ENCODE results near the gene TPRX1. TPM values are rescaled to one million over a fixed set of nuclear protein-coding genes. Genes with fewer than 3 reads are reported as not detected.

The TPRX1 gene
- total and polyA plus RNA-seq, 9 of the 15 experiments (the other 6 are each of a cell fraction or from before 2014, with no cell fraction given) = not detected

DNA sequence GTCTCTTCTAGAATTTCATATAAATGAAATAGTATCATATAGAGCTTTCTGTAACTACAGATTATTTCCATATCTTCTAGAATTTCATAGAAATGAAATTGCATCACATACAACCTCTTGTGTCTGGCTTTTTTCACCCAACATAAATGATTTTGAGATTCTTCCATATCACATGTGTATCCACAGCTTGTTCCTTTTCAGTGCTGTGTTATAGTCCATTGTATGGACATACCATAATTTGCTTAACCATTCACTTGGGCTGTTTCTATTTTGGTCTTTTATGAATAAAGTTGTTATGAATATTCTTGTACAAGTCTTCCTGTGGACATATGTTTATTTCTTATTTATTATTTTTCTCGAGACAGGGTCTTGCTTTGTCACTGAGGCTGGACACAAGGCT lies 11.7 kb downstream of the TPRX1 start (continued):
- no peak for TF ChIP-seq TAF9B (IDR thresholded peaks at IDR 0.05; ENCODE audit: partially characterized antibody)
- TF ChIP-seq ZNF77 (CRISPR knock-in tag; IDR thresholded peaks at IDR 0.05) = no peak
- no peak for TF ChIP-seq JUN (IDR thresholded peaks at IDR 0.05; ENCODE audit: borderline replicate concordance, low read depth, low read length)
- TF ChIP-seq JUN (CRISPR knock-in tag; IDR thresholded peaks at IDR 0.05; ENCODE audit: borderline replicate concordance) = no peak
- no peak for TF ChIP-seq NFYB (IDR thresholded peaks at IDR 0.05; ENCODE audit: extremely low read depth, insufficient read length)
- no peak for TF ChIP-seq ZNF354B (CRISPR knock-in tag; IDR thresholded peaks at IDR 0.05)
- TF ChIP-seq STAT5A (IDR thresholded peaks at IDR 0.05; ENCODE audit: borderline replicate concordance, low read length) = no peak
- TF ChIP-seq TRIM28 (IDR thresholded peaks at IDR 0.05) = peak; percentile 61; the same call in 1 of the 2 replicates
- TF ChIP-seq CC2D1A (IDR thresholded peaks at IDR 0.05) = no peak
- no peak for TF ChIP-seq OTX1 (CRISPR knock-in tag; IDR thresholded peaks at IDR 0.05)
- no peak for TF ChIP-seq CCNT2 (IDR thresholded peaks at IDR 0.05; ENCODE audit: borderline replicate concordance, extremely low read depth, insufficient read length, low read depth, low read length)
- TF ChIP-seq ADNP (tag; IDR thresholded peaks at IDR 0.05) = 0 out of 2 replicates have a peak, but pooled peaks have one; percentile 39
- no peak for TF ChIP-seq ARID1B (IDR thresholded peaks at IDR 0.05)

DNA sequence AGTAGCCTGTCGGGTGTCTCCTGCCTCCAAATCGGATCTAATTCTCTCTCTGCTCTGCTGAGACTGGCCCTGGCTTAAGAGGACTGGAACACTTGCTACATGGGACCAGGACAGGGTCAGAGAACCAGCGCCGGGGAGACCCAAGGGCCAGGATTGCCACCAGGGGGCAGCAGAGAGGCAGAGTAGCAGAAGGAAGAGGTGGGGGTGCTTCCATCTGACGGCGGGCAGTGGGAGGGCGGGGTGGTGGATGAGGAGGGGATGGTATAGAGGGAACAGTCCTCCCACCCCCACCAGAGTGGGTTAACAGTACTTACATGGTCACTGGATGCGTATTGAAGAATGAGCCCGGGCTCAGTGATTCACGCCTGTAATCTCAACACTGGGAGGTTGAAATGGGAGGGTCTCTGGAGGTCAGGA lies 13.9 kb downstream of the TPRX1 start:
- in situ Hi-C loops (cut with MboI) = no loop called here
- no peak overlapping the region for H3K4me3 ChIP-seq
- no TSS peak for BruUV-seq (replicated peaks)
- POLR2A ChIA-PET = no interaction called here
- FAIRE-seq = peak; percentile 42
- H3K27me3 ChIP-seq (ENCODE audit: control insufficient read depth in 2 of 2, insufficient read depth in 2 of 2, low read length in 2 of 2) = no peaks in the 10 kb centered on the region
- no peak overlapping the region for H3K27ac ChIP-seq (ENCODE audit: extremely low read depth, low read depth, low read length)
- WGBS (ENCODE audit: insufficient coverage, low coverage, missing lambda C conversion rate) = 9% methylated on average over 10 of the region's 10 CpGs
- H3K9ac ChIP-seq (ENCODE audit: insufficient read depth in 1 of 2, low read depth in 2 of 2, low read length in 2 of 2) = no peak overlapping the region; a peak in 1 of 4 replicates
- H2AFZ ChIP-seq (ENCODE audit: low read depth, low read length) = no peak overlapping the region
- DNase-seq (ENCODE audit: extremely low read depth in 1 of 4, low spot score in 3 of 4) = peak; percentile 85 to 88 (median 87)
- H3K9me3 ChIP-seq (replicated peaks; ENCODE audit: control insufficient read depth, insufficient read depth, low read depth, low read length) = peaks cover 8% of the 10 kb centered on the region; the same call in 1 of the 2 replicates
- no peaks in the 10 kb centered on the region for H4K20me1 ChIP-seq (replicated peaks; ENCODE audit: control insufficient read depth, insufficient read depth, low read length)
- H3K79me2 ChIP-seq (ENCODE audit: control insufficient read depth, insufficient read depth, low read length) = no peaks in the 10 kb centered on the region
- intact Hi-C loops (cut with micrococcal nuclease) = no loop called here
- no peaks in the 10 kb centered on the region; a peak in 1 of 5 replicates for H3K4me1 ChIP-seq (replicated peaks in 1 of 2; ENCODE audit: control insufficient read depth in 2 of 2, insufficient read depth in 2 of 2, low read length in 2 of 2)
- peaks cover 8% of the 10 kb centered on the region; the same call in 1 of the 3 replicates for H3K36me3 ChIP-seq (ENCODE audit: control insufficient read depth, insufficient read depth, low read length)
- no peaks in the 10 kb centered on the region for H3K9me1 ChIP-seq (ENCODE audit: control insufficient read depth, insufficient read depth, low read length)
- H3K4me2 ChIP-seq (ENCODE audit: insufficient read depth, low read length) = no peak overlapping the region
- CTCF ChIA-PET (ENCODE audit: low intra/inter-chr PET ratio) = interaction anchor here (0.8 to 1.4 kb wide), 2 partner anchors 24 to 77 kb away, joined by 3 to 9 read pairs; partner anchors contain the start of gene EHD2
- ATAC-seq = peak; percentile 95
- no peak for TF ChIP-seq GATAD2B (IDR thresholded peaks at IDR 0.05; ENCODE audit: borderline replicate concordance)
- TF ChIP-seq BHLHE40 (IDR thresholded peaks at IDR 0.05; ENCODE audit: low read length) = no peak
- peak in 1 of 2 experiments; percentile 58; a peak in 2 of 4 replicates for TF ChIP-seq MAZ (CRISPR knock-in tag; conservative IDR thresholded peaks at IDR 0.05 in 1 of 2, IDR thresholded peaks at IDR 0.05 in 1 of 2)
- no peak for TF ChIP-seq ASH1L (IDR thresholded peaks at IDR 0.05; ENCODE audit: borderline replicate concordance, low read depth, partially characterized antibody)
- no peak for TF ChIP-seq ZNF668 (CRISPR knock-in tag; IDR thresholded peaks at IDR 0.05)
- TF ChIP-seq, protein P1, sequence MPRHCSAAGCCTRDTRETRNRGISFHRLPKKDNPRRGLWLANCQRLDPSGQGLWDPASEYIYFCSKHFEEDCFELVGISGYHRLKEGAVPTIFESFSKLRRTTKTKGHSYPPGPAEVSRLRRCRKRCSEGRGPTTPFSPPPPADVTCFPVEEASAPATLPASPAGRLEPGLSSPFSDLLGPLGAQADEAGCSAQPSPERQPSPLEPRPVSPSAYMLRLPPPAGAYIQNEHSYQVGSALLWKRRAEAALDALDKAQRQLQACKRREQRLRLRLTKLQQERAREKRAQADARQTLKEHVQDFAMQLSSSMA (CRISPR knock-in tag; IDR thresholded peaks at IDR 0.05) = no peak
- no peak for TF ChIP-seq ARNT (IDR thresholded peaks at IDR 0.05)
- TF ChIP-seq, protein P2, sequence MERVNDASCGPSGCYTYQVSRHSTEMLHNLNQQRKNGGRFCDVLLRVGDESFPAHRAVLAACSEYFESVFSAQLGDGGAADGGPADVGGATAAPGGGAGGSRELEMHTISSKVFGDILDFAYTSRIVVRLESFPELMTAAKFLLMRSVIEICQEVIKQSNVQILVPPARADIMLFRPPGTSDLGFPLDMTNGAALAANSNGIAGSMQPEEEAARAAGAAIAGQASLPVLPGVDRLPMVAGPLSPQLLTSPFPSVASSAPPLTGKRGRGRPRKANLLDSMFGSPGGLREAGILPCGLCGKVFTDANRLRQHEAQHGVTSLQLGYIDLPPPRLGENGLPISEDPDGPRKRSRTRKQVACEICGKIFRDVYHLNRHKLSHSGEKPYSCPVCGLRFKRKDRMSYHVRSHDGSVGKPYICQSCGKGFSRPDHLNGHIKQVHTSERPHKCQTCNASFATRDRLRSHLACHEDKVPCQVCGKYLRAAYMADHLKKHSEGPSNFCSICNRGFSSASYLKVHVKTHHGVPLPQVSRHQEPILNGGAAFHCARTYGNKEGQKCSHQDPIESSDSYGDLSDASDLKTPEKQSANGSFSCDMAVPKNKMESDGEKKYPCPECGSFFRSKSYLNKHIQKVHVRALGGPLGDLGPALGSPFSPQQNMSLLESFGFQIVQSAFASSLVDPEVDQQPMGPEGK (CRISPR knock-in tag; IDR thresholded peaks at IDR 0.05; ENCODE audit: borderline replicate concordance) = no peak
